HG03565 (cell line): ENCODE results near the gene TMEM203.

Experiments used
- ATAC-seq: cut with Tn5 transposase; IDR thresholded peaks from one replicate; pipeline ENCODE4 v1.9.1; 2021; ENCODE audit warnings: mild to moderate bottlenecking, moderate library complexity; ENCODE audit not compliant: unreplicated experiment

The TMEM203 gene

DNA sequence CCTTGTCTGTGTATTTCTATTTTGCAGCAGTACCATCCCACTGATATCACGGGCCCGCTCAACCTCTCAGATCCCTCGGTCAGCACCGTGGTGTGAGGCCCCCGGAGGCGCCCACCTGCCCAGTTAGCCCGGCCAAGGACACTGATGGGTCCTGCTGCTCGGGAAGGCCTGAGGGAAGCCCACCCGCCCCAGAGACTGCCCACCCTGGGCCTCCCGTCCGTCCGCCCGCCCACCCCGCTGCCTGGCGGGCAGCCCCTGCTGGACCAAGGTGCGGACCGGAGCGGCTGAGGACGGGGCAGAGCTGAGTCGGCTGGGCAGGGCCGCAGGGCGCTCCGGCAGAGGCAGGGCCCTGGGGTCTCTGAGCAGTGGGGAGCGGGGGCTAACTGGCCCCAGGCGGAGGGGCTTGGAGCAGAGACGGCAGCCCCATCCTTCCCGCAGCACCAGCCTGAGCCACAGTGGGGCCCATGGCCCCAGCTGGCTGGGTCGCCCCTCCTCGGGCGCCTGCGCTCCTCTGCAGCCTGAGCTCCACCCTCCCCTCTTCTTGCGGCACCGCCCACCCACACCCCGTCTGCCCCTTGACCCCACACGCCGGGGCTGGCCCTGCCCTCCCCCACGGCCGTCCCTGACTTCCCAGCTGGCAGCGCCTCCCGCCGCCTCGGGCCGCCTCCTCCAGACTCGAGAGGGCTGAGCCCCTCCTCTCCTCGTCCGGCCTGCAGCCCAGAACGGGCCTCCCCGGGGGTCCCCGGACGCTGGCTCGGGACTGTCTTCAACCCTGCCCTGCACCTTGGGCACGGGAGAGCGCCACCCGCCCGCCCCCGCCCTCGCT, 37.5 kb downstream of the TMEM203 start:
- no peak for ATAC-seq

DNA sequence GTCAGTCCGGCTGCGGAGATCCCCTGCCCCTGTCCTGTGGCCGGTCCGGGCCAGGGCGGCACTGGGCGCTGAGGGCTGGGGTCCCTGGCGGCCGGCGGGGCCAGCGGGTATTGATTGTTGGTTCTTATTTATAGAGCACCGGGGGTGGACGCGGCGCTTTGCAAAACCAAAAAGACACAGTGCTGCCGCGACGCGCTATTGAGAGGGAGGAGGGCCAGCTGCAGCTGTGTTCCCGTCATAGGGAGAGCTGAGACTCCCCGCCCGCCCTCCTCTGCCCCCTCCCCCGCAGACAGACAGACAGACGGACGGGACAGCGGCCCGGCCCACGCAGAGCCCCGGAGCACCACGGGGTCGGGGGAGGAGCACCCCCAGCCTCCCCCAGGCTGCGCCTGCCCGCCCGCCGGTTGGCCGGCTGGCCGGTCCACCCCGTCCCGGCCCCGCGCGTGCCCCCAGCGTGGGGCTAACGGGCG, 38.1 kb downstream of the TMEM203 start:
- no peak for ATAC-seq

DNA sequence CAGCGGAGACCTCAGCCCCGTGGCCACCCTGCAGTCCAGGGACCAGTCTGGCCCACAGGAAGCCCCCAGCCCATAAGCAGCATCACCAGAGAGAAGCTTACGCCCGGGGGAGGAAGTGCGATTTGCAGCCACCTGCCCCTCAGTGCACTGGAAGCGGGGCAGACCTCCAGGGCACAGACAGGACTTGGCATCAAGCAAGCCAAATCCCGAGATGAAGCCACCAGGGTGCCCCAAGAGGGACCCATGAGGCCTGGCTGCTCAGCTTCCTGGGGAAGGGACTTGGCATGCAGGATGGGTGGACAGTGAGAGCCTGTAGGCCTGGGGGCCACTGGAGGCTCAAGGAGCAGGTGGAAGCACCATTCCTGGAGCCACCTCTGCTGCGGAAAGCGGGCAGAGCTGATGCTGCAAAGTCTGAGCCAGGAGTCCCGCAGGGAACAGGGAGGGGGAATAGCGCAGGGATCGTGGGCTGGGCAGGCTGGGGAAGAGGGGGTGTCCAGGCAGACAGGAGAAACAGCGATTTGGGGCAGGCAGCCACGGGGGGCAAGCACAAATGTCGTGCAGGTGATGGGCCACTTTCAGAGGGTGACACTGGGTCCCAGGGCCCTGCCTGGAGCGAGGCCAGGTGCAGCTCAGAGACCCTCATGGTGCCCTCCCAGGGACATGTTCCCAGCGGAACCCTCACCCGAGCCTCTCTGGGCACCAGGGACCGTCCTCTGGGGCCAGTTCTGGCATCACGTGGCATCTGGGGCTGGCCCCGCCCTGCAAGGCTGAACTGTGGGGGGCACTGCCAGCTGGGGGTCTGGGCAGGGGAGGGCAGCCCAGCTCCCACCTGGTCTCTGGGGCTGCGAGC, 38.8 kb downstream of the TMEM203 start:
- ATAC-seq, result no peak

DNA sequence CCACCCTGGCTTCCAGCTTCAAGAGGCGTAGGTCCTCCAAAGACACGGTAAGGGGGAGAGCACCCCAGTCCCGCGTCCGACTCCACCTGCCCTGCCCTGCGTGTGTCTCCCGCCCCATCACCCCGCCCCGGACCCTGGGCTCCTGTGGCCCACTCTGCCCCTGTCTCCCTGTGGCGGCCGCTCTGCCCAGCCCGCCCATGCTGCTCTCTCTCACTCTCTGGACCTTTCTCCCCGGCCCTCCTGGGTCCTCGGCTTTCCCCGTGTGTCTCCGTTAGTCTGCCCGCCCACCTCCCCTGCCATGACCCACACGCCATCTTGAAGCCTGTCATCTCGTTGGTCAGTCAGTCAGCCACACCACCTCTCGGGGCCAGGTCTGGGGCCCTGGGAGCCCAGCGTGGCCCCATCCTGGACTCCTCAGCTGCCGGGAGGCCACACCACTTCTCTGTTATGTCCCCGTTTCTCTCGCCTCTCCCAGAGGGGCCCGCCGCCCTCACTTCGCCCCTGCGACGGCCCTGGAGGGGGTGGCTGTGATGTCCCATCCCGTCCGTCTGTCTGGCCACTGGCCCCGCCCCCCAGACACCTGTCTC, 40.1 kb downstream of the TMEM203 start:
- no peak for ATAC-seq

DNA sequence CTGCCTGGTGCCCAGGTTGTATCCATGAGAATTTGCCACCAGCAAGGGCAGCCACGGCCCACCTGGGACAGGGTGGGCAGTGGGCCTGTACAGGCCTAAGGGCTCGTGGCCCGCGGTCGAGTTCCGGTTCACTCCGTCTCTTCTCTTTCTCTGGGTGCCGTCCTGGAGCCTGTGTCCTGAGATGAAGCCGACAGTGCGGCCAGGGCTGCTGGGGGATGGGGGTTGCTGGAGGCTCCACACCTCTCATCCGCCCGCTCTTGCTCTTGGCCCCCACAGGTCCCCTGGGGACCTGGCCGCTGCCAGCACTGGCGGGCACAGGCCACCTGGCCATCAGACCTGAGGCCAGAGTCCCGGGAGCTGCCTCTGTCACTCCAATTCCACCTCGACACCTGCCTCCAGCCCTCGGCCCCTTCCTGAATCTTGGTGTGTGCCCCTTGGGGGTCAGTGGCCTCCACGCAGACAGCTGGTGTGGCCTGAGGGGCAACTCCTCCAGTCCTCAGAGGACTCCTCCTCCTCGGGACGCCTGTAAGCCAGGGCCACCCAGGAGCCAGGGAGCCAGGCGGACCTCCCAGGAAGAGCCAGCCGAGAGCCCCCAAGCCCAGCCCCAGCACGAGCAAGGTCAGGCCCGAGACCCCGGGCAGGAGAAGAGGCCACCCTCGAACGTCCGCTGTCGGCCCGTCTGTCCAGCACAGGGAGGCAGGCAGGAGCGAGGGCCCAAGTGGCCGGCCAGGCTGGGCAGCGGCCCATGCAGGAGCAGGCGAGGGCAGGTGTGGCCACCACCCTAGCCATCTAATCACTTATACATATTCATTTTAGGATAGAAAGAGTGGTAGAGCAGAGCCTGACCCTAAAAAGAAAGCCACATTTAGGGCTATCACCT, 40.8 kb downstream of the TMEM203 start:
- ATAC-seq, result no peak

DNA sequence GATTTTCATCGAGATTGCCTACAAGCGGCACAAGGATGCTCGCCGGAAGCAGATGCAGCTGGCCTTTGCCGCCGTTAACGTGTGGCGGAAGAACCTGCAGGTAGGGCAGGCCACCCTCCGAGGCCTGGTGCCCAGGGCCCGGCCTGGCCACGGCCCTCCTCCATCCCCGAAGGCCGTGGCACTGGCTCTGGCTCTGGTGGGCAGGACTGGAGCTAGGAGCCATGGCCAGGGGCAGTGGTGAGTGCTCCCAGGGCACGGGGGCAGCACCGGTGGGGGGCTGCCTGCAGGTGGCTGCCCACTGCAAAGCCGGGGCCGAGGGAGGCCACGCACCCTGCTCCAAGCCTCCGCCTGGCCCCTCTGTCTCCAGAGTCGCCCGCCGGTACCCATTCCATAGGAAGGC, 41.6 kb downstream of the TMEM203 start:
- no peak for ATAC-seq

DNA sequence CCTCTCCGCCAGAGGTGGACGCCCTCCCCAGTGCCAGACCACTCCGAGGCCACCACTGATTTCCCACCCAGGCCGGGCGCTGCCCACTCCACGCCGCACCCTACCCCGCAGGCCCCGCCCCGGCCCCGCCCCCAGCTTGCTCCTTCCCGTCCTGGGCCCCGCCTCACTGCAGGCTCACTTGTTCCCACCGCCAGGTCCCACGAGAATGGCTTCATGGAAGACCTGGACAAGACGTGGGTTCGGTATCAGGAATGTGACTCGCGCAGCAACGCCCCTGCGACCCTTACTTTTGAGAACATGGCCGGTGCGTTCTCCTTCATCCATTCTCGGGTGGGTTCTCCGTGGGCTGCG, 42.1 kb downstream of the TMEM203 start:
- ATAC-seq, result no peak

DNA sequence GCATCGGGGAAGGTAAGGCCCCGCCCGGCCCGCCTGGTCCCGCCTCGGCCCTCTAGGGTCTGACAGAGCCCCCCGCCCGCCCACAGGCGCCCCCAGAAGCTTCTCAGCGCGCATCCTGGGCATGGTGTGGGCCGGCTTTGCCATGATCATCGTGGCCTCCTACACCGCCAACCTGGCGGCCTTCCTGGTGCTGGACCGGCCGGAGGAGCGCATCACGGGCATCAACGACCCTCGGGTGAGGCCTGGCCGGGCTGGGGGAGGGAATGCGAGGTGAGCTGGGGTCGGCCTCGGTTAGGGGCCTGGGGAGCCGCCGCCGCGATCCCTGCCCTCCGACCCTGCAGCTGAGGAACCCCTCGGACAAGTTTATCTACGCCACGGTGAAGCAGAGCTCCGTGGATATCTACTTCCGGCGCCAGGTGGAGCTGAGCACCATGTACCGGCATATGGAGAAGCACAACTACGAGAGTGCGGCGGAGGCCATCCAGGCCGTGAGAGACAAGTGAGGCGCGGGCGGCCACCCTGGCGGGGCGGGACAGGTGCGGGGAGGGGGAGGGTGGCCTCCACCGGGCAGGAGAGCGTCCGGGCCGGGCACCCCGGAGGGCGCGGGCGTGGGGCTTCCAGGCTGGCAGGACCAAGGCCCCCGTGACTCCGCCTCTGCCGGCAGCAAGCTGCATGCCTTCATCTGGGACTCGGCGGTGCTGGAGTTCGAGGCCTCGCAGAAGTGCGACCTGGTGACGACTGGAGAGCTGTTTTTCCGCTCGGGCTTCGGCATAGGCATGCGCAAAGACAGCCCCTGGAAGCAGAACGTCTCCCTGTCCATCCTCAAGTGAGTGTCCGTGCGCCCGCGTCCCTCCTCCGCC, 42.7 kb downstream of the TMEM203 start:
- ATAC-seq, result no peak

DNA sequence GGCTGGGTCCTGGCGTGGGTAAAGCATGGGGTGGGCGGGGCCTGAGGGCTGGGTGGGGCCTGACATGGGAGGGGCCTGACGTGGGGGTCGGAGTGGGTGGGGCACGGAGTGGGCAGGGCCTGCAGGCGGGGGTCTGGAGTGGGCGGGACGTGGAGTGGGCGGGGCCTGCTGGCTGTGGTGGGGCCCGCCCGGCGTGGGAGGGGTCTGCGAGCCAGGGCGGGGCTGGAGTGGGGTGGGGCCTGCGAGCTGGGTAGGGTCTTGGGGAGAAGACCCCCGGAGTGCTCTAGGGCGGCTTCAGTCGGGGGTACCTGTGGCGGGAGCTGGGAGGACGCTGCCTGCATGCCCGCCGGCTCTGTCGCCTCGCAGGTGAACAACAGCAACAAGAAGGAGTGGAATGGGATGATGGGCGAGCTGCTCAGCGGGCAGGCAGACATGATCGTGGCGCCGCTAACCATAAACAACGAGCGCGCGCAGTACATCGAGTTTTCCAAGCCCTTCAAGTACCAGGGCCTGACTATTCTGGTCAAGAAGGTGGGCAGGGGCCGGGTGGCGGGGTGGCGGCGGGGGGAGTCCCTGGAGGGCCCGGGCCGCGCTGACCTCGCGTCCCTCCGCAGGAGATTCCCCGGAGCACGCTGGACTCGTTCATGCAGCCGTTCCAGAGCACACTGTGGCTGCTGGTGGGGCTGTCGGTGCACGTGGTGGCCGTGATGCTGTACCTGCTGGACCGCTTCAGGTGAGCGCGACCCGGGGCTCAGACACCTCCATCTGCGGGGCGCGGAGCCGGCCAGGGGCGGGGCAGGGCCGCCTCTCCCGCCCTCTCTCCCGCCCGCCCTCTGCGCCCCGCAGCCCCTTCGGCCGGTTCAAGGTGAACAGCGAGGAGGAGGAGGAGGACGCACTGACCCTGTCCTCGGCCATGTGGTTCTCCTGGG, 43.6 kb downstream of the TMEM203 start:
- no peak for ATAC-seq

DNA sequence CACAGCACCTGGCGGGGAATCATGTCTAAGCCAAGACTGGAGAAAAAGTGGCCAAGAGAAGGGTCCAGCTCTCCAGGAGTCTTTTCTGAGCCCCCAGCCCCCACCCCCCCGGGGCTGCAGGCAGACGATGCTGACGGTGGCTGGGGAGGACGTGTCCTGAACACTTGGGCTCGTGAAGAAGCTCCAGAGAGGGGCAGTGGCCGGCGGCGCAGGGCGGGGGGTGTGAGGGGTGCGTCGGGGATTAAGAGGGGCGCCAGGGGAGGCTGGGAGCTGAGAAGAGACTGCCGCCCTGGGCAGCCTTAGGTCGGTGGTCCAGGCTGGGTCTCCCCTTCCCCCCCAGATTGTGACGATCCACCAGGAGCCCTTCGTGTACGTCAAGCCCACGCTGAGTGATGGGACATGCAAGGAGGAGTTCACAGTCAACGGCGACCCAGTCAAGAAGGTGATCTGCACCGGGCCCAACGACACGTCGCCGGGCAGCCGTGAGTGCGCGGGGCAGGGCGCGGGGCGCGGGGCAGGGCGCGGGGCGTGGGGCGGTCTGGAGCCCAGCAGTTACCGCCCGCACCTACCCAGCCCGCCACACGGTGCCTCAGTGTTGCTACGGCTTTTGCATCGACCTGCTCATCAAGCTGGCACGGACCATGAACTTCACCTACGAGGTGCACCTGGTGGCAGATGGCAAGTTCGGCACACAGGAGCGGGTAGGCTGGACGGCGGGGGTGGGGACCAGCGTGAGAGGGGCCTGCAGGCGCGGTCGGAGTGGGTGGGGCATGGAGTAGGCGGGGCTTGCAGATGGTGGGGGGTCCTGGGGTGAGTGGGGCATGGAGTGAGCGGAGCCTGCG, 44.5 kb downstream of the TMEM203 start:
- no peak for ATAC-seq

DNA sequence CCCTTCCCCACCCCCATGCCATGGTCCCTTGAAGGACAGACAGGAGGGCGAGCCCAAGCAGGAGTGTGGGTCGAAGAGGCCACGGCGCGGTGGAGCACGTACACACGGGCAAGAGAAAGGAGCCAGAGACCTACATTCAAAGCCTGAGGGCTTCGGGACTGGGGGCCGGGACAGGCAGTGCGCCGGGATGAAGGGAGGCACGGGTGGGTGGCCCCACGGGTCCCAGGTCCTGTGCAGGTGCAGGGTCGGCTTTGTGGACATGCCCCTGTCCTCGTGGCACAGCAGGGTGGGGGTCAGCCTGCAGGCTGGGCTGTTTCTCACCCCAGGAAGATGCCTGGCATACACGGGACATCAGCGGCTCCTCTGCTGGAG, 45.4 kb downstream of the TMEM203 start:
- no peak for ATAC-seq

DNA sequence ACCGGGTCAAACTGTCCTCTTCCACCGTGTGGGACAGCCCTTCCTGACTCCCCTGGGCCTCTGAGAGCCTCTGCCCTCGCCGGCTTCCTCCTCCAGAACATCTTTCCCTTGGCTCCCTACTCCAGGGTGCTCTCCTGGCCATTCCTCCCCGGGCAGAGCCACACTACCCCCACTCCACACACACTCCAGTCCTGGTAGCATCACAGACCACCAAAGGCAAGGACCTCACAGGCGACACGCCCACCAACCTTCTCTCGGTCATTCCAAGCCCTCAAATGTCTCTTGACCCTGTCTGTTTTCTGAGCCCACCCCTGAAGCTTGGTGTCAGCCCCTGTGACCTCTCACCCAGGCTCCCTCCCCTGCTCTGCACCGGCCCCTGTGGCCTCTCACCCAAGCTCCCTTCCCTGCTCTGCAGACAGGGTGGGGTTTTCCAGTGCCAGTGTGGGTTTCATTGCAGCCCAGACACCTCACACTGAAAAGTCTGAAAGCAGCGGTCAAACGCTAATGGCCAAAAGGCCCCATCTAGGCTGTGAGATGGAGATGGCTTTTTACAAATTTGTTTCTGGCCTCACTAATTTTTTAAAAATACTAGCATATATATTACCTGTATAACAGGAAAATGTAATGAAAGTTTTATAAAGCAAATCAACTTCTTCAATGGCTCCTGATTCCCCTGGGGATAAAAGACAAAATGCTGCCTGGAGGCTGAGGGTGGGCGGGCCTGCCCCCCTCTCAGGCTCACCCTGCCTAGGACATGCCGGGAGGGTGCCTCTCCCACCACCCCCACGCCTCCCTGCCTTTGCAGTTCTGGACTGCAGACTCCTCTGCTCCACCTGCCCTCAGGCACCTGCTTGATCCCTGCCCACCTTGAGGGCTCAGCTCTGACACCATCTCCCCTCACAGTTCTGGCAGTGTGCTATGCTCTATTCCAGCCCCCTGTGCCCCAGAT, 46.1 kb downstream of the TMEM203 start:
- ATAC-seq, result no peak

DNA sequence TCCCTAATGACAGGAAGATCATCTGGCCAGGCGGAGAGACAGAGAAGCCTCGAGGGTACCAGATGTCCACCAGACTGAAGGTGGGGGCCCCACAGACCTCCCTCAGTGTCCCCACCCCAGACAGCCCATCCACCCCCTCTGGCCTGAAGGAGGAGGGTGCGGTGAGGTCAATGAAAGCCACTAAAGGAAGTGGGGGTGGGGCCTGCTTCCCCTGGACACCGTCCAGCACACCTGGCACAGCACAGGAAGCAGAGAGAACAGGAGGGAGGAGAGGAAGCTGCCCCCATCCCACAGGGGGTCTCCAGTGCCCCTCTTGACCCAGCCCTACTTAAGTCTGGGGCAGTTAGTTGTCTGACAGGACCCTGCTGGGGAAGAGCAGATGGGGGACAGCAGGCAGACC, 46.8 kb downstream of the TMEM203 start:
- no peak for ATAC-seq

DNA sequence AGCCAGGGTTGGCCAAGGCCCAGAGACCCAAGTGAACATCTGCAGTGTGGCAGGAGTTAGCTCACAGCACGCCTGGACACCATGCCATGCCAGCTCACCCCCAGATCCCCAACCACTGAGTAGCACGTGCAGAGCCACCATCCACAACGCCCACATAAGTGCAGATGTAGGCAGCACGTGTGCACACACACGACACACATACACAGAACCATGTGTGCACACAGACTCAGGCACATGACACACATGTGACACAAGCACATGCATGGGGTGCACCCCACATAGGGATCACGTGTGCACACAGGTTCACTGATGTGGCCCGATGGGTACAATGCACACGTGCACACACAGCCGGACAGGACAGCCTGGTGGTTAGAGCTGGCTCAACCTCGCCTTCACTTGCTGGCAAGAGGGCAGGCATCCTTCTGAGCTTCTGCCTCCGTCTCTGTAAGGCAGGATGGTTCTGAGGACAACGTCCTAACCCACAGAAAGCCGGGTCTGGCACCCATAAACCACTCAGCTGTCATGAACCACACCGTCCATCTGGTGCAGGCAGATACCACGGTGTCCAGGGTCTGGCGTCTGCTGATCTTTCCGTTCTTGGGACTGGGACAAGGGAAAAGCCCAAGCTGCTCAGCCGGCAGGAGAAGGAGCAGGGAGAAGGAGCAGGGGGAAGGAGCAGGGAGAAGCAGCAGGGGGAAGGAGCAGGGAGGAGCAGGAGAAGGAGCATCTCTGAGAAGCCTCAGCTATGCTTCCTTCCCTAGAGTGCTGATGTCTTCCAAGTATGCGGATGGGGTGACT, 47.6 kb downstream of the TMEM203 start:
- ATAC-seq, result no peak

DNA sequence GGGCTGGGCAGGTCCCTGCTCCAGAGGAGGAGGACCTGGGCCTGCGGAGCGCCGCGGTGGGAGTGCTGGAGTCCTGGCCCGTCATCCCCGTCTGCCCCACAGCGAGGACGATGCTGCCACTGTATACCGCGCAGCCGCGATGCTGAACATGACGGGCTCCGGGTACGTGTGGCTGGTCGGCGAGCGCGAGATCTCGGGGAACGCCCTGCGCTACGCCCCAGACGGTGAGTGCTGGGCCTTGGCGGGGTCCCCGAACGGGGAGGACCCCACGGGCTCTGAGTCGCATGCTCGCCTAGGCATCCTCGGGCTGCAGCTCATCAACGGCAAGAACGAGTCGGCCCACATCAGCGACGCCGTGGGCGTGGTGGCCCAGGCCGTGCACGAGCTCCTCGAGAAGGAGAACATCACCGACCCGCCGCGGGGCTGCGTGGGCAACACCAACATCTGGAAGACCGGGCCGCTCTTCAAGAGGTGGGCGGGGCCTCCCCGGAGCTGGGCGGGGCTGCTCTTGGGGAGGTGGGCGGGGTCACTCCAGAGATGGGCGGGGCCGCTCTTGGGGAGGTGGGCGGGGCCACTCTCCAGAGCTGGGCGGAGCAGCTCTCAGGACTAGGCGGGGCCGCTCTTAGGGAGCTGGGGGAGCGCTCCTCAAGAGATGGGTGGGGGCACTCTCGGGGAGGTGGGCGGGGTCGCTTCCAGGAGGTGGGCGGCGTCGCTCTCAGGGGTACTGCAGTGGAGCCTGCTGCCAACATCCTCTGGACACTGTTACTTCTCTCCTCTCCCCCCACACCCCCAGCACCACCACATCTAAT, 48.7 kb downstream of the TMEM203 start:
- no peak for ATAC-seq
